Astrocyte of the cerebellum (primary cell): Measurements from ENCODE around the gene UBXN10.

Experiments used
- DNase-seq: peaks from one replicate; pipeline ENCODE4 v3.0.0-alpha.2; 2011; ENCODE audit warnings: low read depth
- H3K4me3 ChIP-seq: 2 replicates; pipeline ENCODE4 v1.5.1; 2011; ENCODE audit warnings: mild to moderate bottlenecking, low read depth, low read length, moderate library complexity
- in situ Hi-C: cut with HindIII; loops from 2 replicates; pipeline ENCODE4 v1.10.0; 2017; ENCODE audit warnings: low sequenced_read_pairs
- TF ChIP-seq, protein P1 (sequence below): IDR thresholded peaks from 2 replicates; pipeline ENCODE4 v1.5.1; 2012; ENCODE audit warnings: low read length, low read depth, moderate library complexity, mild to moderate bottlenecking; ENCODE audit errors: missing control alignments

The UBXN10 gene

DNA sequence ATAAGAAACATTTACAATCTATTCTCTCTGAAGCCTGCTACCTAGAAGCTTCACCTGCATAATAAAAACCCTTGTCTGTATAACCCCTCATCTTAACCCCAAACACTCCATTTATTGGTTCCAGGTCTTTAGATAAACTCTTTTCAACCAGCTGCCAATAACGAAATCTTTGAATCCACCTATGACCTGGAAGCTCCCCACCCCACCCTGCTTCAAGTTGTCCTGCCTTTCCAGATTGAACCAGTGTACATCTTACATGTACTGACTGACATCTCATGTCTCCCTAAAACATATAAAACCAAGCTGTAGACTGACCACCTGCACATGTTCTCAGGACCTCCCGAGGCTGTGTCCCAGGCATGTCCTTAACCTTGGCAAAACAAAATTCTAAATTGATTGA, 54.1 kb downstream of the UBXN10 start:
- TF ChIP-seq, protein P1, sequence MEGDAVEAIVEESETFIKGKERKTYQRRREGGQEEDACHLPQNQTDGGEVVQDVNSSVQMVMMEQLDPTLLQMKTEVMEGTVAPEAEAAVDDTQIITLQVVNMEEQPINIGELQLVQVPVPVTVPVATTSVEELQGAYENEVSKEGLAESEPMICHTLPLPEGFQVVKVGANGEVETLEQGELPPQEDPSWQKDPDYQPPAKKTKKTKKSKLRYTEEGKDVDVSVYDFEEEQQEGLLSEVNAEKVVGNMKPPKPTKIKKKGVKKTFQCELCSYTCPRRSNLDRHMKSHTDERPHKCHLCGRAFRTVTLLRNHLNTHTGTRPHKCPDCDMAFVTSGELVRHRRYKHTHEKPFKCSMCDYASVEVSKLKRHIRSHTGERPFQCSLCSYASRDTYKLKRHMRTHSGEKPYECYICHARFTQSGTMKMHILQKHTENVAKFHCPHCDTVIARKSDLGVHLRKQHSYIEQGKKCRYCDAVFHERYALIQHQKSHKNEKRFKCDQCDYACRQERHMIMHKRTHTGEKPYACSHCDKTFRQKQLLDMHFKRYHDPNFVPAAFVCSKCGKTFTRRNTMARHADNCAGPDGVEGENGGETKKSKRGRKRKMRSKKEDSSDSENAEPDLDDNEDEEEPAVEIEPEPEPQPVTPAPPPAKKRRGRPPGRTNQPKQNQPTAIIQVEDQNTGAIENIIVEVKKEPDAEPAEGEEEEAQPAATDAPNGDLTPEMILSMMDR, result no peak
- DNase-seq, result no peak
- in situ Hi-C loops, result no loop called here
- H3K4me3 ChIP-seq, result no peak overlapping the region

DNA sequence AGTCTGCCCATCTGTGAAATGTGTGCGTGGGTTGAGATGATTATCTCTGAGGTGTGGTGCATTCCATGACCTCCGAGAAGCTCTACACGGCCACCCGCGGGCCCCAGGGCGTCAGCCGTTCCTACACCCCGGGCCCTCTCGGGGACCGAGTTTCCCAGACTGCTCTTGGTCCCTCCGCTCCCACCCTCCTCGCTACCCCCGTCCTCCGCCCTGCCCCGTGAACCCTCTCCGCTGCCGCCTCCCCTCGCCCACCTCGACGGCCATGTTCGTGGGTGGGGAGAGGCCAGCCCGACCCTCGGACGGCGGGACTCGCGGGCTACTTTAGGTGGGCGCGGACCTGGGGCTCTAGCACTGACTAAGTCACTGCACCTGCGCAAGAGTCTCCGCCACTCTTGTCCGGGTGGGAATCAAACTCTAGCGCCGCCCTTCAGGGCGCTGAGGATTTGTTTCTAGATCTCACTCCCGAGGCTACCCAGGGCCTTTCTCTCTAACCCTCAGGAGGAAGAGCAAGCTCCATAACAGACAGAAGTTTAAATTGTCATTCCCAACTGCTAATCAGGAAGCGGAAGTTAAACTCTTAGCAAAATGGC, 57.1 kb downstream of the UBXN10 start:
- no peak overlapping the region for H3K4me3 ChIP-seq
- TF ChIP-seq, protein P1, result no peak
- in situ Hi-C loops, result no loop called here
- DNase-seq, result no peak
